Measurements from ENCODE around the gene CFAP299. TPM values are rescaled to one million over a fixed set of nuclear protein-coding genes. Genes with fewer than 3 reads are reported as not detected.
"Not testable (repeated sequence)": the region's sequence is repeated elsewhere in the genome, so short reads cannot be mapped to it uniquely, and the experiment has no call there.

CFAP299 gene
- polyA plus RNA-seq, 2 of the 4 experiments (the other 2 are of a cell fraction): not detected

GRCh38 chr4:80740375-80740774, 404.8 kb downstream of the CFAP299 start:
- ChIA-PET POLR2A (no interaction called here), CTCF (no interaction called here)
- H3K9me3 ChIP-seq: no peaks in the 10 kb centered on the region
- no peak overlapping the region for H3K4me2 ChIP-seq
- H3K4me3 ChIP-seq: no peak overlapping the region
- DNase-seq (ENCODE audit: low read depth in 1 of 2, low spot score in 1 of 2) (no peak), FAIRE-seq (no peak), ATAC-seq (no peak)
- TF ChIP-seq MYC (IDR thresholded peaks at IDR 0.05; ENCODE audit: borderline replicate concordance, low read length) (no peak), CHD4 (IDR thresholded peaks at IDR 0.05; ENCODE audit: borderline replicate concordance) (no peak), ESRRA (IDR thresholded peaks at IDR 0.05; ENCODE audit: borderline replicate concordance, low read length) (no peak), HMGXB4 (CRISPR knock-in tag; IDR thresholded peaks at IDR 0.05; ENCODE audit: borderline replicate concordance) (no peak), FOXS1 (CRISPR knock-in tag; IDR thresholded peaks at IDR 0.05) (no peak), PBX3 (IDR thresholded peaks at IDR 0.05) (no peak), CHD2 (IDR thresholded peaks at IDR 0.05; ENCODE audit: low read length, partially characterized antibody) (no peak), KDM1A (IDR thresholded peaks at IDR 0.05; ENCODE audit: low read depth) (no peak), USF2 (IDR thresholded peaks at IDR 0.05) (no peak)
- no peak overlapping the region for H3K27ac ChIP-seq
- H3K4me1 ChIP-seq: no peaks in the 10 kb centered on the region
- WGBS (ENCODE audit: missing lambda C conversion rate): 0% methylated on average over 2 of the region's 2 CpGs

GRCh38 chr4:80749558-80749957, 414.0 kb downstream of the CFAP299 start:
- H3K9me3 ChIP-seq; H3K4me3 ChIP-seq; H3K4me2 ChIP-seq; POLR2A ChIA-PET; H3K27ac ChIP-seq; ATAC-seq; DNase-seq (ENCODE audit: low read depth in 1 of 2, low spot score in 1 of 2); H3K4me1 ChIP-seq; CTCF ChIA-PET; FAIRE-seq: not testable (repeated sequence)
- WGBS (ENCODE audit: missing lambda C conversion rate): 10% methylated on average over 6 of the region's 6 CpGs

- DNase-seq (ENCODE audit: low read depth in 1 of 2, low spot score in 1 of 2) (no peak), FAIRE-seq (no peak), ATAC-seq (no peak)
- no peaks in the 10 kb centered on the region for H3K9me3 ChIP-seq
- TF ChIP-seq RCOR1 (IDR thresholded peaks at IDR 0.05; ENCODE audit: low read depth, low read length) (no peak), HEYL (CRISPR knock-in tag; IDR thresholded peaks at IDR 0.05) (no peak), SMC3 (IDR thresholded peaks at IDR 0.05) (no peak), BCL3 (IDR thresholded peaks at IDR 0.05) (no peak), SREBF2 (IDR thresholded peaks at IDR 0.05) (no peak), RFX5 (IDR thresholded peaks at IDR 0.05) (no peak), EHMT2 (IDR thresholded peaks at IDR 0.05; ENCODE audit: low read depth) (no peak), CEBPB (IDR thresholded peaks at IDR 0.05) (no peak), PBX3 (IDR thresholded peaks at IDR 0.05) (no peak), CTCF (IDR thresholded peaks at IDR 0.05) (no peak), ATOH8 (CRISPR knock-in tag; IDR thresholded peaks at IDR 0.05; ENCODE audit: low read depth) (no peak)
- ChIA-PET POLR2A (no interaction called here), CTCF (no interaction called here)
- H3K4me1 ChIP-seq: no peaks in the 10 kb centered on the region
- H3K4me2 ChIP-seq: no peak overlapping the region
- H3K4me3 ChIP-seq: no peak overlapping the region
- no peak overlapping the region for H3K27ac ChIP-seq
Observed at GRCh38 chr4:80751200-80751599, 415.7 kb downstream of the CFAP299 start.

Measured in A549 (cell line).